Epidermal melanocyte (primary cell): ENCODE results near the gene TTC28.
"Not testable (repeated sequence)": the region's sequence is repeated elsewhere in the genome, so short reads cannot be mapped to it uniquely, and the experiment has no call there.

Source experiments
- DNase-seq: peaks from one replicate; pipeline ENCODE4 v3.0.0; 2011; ENCODE audit warnings: low spot score; ENCODE audit not compliant: insufficient read length

TTC28 gene

DNA sequence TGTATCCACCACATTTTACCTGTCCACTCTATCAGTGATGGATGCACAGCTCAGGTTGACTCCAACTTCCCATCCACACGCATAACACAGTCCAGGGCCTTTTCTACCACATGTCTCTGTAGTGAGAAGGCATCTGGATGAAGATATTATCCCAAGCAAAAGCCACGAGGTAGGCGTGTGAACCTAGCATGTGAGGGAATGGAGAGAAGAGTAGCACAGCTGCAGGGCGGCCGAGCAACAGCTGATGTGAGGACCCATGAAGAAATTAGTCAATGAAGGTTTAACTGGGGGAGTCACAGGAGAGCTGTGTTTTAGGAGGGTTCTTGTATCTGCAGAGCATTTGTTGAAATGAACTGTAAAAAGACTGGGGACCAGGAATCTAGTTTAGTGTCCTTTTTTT is 616.0 kb downstream of the TTC28 start:
- no peak for DNase-seq

DNA sequence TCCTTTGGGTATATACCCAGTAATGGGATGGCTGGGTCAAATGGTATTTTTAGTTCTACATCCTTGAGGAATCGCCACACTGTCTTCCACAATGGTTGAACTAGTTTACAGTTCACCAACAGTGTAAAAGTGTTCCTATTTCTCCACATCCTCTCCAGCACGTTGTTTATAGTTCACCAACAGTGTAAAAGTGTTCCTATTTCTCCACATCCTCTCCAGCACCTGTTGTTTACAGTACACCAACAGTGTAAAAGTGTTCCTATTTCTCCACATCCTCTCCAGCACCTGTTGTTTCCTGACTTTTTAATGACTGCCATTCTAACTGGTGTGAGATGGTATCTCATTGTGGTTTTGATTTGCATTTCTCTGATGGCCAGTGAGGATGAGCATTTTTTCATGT is 619.0 kb downstream of the TTC28 start:
- not testable (repeated sequence) for DNase-seq

GRCh38 chr22:28058036-28058435 is 621.6 kb downstream of the TTC28 start:
- no peak for DNase-seq

DNA sequence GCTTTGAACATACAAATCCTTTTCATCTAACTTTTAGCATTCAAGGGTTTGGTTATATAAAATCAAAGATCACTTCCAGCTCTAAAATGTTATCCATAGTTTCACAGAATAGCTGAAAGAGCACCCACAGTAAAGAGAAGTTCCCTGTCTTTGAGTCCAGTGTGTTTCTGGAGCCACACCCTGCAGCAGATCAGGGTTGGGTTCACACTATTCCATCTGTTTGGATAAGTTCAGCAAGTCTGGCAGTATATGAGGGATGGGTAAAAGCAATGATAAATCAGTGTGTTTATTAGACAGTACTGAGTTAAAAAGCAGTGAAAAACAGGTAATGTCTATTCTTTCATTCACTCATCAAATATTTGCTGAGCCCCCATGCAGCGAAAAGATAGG is 624.8 kb downstream of the TTC28 start:
- DNase-seq = no peak

GRCh38 chr22:28053896-28054818 is 625.5 kb downstream of the TTC28 start:
- no peak for DNase-seq

DNA sequence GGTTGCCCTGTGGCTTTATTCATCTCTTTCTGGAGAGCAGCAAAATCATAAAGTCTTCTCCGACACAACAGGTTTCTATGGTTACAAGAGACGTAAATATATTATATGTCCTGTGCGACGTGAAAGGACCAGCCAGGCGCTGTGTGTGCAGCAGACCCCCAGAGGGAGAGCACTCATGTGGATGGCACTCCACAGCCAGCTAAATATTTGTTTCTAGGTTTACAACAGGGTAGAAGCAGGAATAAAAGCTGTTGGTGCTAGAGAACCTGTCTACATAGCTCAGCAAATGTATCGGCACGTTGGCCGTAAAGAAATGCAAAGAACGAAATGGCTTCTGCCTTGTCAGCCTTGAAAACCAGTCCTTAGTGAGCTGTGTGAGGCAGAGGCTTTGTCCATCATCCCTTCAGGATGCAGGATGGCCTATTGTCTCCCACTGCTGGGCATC is 626.8 kb downstream of the TTC28 start:
- no peak for DNase-seq

DNA sequence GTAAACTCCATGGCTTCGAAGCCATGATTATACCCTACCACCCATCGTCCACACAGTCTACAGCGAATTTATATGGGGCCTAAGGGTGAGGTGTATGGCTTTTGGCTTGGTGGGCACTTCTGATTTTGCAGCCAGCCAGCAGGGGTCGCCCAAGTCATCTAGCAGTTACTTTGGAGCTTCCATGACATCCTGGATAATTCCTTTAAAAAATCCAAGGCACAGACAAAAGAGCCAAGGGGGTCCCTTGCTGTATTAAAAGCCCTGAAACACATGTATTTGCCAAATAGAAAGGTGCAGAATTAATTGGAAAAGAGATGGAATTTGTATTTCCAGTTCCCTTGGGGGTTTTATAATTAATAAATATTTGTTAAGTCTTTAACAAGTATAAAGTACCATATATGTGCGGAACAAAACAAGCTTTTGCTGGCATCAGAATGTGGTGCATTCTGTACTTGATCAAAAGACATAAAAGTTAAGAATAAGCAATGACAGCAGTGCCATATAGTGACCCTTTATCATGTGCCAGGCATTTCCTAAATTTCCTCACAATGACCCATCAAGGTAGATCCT is 627.8 kb downstream of the TTC28 start:
- DNase-seq = peak; percentile 48

DNA sequence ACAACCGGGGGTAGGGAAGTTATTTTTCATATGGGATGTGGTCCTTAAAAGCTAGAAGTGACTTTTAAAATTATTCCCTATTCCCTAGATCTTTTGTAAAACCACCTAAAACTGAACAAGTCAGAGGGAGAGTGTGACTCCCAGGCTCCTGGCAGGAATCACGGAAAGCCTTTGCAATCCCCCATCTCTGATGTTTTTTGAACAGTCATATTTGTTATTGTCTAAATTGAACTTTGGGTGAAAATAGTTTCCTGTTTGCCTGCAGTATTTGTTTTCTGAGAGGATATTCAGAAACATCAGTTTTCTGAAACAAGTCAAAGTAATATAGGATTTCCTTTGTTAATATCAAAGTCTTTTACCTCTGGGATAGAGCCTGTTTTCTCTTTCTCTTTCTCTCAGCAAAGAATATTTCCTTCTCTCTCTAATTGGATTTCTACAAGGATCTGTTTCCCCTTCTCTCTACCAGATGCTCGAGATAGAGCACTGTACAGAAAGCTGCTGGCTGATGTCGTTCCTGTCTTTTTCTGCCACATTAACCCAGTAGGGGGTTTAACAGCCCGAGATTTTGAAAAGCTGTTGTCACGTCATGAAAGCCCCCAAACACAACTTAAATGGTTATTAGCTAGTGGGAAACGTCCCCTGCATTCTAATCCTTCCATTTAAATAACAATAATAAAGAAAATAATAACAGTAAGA is 628.4 kb downstream of the TTC28 start:
- no peak for DNase-seq

DNA sequence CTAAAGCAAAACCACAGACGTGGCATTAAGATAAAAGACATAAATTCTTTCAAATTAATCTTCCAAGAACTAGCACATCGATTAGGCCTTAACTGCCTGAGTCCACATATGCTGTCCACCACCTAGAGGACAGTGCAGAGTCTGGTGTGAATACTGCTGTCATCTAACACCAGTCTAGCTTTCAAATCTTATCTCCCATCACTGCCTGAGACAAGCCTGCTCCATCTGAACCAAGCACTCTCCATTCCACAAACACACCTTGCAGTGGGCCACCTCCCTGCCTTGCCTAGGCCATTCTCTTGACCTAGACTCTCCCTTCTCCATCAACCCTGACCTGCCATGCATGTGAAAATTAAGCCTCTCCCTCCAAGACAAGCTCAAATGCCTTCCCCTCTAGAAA is 631.1 kb downstream of the TTC28 start:
- DNase-seq = no peak

DNA sequence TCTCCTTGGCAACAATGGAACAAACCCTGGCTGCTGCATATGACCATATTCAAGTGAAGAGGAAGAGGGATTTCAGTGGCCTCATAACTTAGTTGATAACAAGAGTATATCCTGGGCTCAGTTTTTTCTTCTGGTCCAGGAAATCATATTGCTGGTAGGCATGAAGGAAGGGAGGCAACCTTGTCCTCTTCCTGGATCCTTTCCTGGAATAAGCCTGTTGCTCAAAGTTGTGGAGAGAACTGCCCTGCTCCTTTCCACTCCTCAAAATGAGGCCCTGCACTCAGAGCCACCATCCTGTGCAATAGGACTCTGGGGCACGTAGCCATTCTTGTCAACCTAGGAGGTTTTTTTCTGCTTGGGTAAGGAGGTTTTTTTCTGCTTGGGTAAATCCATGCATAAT is 631.9 kb downstream of the TTC28 start:
- DNase-seq = no peak

DNA sequence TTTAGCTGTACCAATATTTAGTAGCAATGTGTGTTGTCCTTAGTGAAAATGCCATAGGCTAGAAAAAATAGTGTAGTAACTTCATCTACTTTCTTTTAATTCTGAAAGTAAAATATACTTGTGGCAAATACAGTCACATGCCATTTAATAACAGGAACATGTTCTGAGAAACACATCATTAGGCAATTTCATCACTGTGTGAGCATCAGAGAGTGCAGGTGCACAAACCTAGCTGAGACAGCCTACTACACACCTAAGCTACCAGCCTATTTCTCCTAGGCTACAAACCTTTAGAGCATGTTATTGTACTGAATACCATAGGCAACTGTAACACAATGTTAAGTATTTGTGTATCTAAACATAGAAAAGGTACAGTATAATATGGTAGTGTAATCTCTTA is 633.5 kb downstream of the TTC28 start:
- DNase-seq = no peak

- DNase-seq = no peak
These were observed 635.0 kb downstream of the TTC28 start for GRCh38 chr22:28044546-28045173.

- DNase-seq = no peak
These were observed 636.4 kb downstream of the TTC28 start for GRCh38 chr22:28043266-28043665.

GRCh38 chr22:28034760-28035401 is 644.8 kb downstream of the TTC28 start:
- DNase-seq = no peak

DNA sequence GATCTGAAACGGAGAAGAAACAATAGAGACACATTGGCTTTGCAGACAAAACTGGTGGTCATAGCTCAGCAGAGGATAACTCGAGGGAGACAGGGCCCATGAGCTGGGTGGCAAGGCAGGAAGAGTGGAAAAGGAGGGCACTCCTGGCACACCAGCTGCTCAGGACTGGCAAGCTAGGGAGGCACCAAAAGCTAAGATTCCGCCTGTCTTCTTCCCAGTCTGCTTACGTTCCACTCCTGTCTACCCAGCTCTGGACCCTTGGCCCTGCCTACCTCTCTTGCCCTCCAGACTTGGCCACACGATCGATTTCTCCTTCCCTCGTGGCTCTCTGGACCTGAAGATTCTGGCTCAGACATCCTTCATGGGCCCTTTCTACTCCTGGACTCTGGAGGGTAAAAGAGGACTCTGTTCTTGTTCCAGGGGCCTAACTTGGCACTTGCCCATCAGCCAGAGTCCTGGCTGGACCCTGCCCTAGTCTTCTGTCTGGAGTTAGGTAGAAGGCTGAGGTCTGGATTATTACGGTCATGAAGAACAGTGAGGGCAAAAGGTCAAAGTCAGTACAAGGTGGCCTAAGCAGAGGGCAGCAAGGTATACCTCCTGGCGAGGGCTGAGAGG is 645.4 kb downstream of the TTC28 start:
- DNase-seq = no peak

- DNase-seq = no peak
These were observed 646.8 kb downstream of the TTC28 start for GRCh38 chr22:28032861-28033260.

DNA sequence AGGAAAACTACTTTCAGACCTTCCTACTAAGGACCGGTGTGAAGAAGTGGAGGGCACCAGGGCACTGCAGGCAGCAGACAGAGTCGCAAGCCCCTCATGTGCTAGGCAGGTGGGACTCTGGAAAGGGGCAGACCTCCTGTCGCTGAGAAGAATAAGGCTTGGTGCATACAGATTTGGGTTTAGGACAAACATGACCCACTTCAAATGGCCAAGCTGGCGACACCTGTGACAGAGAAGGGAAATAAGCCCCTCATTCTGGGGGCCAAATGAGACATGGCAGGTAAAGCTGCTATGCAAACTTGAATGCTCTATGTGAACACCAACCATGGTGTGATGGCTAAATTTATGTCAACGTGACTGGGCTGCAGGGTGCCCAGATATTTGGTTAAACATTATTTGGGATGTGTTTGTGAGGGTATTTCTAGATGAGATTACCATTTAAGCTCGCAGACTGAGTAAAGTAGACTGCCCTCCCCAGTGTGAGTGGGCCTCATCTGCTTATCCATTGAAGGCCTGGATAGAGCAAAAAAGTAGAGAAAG is 648.2 kb downstream of the TTC28 start:
- DNase-seq = no peak

DNA sequence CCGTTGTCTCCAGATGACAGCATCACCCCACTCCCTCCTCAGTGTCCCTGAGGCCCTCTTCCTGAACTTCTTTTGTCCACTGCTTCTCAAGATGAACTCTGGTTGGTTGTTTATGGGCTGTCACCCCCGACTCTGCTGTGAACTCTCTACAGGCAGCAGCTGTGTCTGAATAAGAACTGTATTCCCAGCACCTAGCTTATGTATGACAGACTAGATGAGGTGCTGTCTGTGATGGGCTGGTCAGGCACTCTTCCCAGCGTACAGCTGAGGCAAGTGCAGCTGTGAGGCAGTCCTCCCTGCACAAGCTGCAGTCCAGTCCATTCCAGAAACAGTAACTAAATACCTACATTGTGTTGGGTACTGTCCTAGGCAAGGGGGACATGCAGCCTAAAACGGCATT is 649.2 kb downstream of the TTC28 start:
- DNase-seq = no peak

DNA sequence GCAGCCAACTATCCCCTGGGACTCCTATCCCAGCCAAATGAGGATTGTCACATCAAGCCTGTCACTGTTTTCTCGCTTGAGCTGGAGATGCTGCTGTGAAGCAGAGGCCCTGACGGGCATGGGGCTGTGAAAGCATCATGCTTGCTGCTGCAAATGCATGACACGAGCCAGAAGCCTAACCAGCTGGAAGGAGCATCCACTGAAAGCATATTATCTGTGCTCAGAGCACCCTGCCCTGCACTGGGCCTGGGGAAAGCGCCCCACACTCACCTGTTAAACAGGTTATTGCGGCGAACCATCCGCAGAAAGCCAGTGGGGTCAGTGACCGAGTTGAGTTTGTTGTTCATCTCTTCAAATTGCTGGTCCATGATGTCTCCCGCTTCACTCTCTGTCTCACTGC is 649.7 kb downstream of the TTC28 start:
- DNase-seq = no peak

DNA sequence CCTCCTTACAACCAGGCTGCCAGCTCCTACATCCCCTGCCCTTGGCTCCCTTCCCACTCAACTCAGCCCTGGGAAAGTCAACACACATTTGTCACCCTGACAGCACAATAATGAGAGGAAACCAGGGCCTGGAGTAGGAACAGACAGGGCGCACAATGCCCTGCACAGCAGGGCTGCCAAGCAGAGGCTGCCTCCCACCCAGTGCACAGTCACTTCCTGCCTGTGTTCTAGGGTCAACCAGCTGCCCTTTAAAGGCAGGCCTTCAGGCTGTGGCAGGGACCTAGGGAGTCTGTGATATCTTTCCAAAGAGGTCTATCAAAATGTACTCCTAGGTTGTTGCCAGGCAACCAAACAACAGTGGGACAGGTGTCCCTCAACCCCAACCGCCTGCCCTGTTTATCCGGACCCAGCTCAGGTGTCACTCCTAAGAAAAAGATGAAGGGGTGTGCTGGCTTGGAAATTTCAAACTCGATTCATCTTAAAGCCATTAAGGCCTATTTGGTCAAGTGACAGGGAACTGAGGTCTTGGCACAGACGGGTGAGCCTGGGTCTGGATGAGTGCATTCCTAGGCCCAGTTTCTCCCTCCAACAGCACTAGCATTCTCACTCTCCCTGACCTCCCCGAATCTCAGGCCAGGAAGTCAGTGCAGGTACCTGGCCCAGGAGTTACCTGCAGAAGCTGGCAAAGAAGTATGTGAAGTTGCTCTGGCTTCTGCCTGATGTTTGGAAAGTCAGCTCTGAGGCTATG is 650.3 kb downstream of the TTC28 start:
- no peak for DNase-seq
